ENCODE results near the gene IL16.

DNA sequence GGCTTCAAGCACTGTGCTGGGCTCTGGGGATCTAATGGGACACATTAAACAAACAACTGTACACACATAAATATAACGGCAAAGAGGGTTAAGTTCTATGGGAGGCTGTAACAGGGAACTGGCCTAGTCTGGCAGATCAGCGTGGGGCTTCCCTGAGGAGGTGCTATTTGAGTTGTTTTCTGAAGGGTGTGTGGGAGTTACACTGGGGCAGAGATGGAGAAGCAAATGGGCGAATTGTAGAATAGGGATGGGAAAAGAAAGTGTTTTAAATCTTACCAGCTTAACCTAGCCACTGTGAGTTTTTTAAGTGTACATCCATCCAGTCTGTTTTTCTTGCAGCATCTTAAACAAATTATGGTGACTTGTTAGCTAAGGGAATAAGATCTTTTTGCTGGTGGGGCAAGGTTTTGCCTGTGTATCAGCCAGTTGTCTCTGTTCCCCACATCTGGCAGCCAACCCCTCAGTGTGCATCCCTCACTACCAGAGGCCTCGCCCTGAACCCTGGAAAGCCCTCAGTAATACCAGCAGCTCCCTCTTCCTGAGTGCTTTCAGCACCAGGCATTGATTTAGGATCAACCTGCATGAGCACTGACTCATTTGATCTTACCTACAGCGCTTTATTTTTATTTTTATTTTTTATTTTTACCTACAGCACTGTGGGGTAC lies 10.9 kb upstream of the IL16 start:
- TF ChIP-seq, protein P1, sequence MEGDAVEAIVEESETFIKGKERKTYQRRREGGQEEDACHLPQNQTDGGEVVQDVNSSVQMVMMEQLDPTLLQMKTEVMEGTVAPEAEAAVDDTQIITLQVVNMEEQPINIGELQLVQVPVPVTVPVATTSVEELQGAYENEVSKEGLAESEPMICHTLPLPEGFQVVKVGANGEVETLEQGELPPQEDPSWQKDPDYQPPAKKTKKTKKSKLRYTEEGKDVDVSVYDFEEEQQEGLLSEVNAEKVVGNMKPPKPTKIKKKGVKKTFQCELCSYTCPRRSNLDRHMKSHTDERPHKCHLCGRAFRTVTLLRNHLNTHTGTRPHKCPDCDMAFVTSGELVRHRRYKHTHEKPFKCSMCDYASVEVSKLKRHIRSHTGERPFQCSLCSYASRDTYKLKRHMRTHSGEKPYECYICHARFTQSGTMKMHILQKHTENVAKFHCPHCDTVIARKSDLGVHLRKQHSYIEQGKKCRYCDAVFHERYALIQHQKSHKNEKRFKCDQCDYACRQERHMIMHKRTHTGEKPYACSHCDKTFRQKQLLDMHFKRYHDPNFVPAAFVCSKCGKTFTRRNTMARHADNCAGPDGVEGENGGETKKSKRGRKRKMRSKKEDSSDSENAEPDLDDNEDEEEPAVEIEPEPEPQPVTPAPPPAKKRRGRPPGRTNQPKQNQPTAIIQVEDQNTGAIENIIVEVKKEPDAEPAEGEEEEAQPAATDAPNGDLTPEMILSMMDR (IDR thresholded peaks at IDR 0.05; ENCODE audit: low read length), result no peak
- TF ChIP-seq EZH2 (optimal IDR thresholded peaks at IDR 0.05; ENCODE audit: low read depth, low read length), result no peak
